ENCODE results near the gene LDLRAD4.

The LDLRAD4 gene

GRCh38 chr18:13429016-13429415 is 210.5 kb downstream of the LDLRAD4 start:
- H3K4me3 ChIP-seq (ENCODE audit: low read depth, low read length): no peak overlapping the region
- TF ChIP-seq CTCF (IDR thresholded peaks at IDR 0.05; ENCODE audit: low read depth, low read length): no peak

- H3K4me3 ChIP-seq (ENCODE audit: low read depth, low read length): no peak overlapping the region
- no peak for TF ChIP-seq CTCF (IDR thresholded peaks at IDR 0.05; ENCODE audit: low read depth, low read length)
Measured at GRCh38 chr18:13429884-13430510, 211.4 kb downstream of the LDLRAD4 start.

GRCh38 chr18:13430663-13431062 is 212.1 kb downstream of the LDLRAD4 start:
- no peak for TF ChIP-seq CTCF (IDR thresholded peaks at IDR 0.05; ENCODE audit: low read depth, low read length)

GRCh38 chr18:13431886-13432285 is 213.3 kb downstream of the LDLRAD4 start:
- no peak for TF ChIP-seq CTCF (IDR thresholded peaks at IDR 0.05; ENCODE audit: low read depth, low read length)

More at GRCh38 chr18:13430663-13431062, 212.1 kb downstream of the LDLRAD4 start:
- H3K4me3 ChIP-seq (ENCODE audit: low read depth, low read length): no peak overlapping the region

GRCh38 chr18:13433125-13433524 is 214.6 kb downstream of the LDLRAD4 start:
- no peak overlapping the region for H3K4me3 ChIP-seq (ENCODE audit: low read depth, low read length)
- TF ChIP-seq CTCF (IDR thresholded peaks at IDR 0.05; ENCODE audit: low read depth, low read length): no peak

More at GRCh38 chr18:13431886-13432285, 213.3 kb downstream of the LDLRAD4 start:
- no peak overlapping the region for H3K4me3 ChIP-seq (ENCODE audit: low read depth, low read length)

- no peak for TF ChIP-seq CTCF (IDR thresholded peaks at IDR 0.05; ENCODE audit: low read depth, low read length)
- no peak overlapping the region for H3K4me3 ChIP-seq (ENCODE audit: low read depth, low read length)
Measured at GRCh38 chr18:13433685-13434084, 215.1 kb downstream of the LDLRAD4 start.

GRCh38 chr18:13434854-13435253 is 216.3 kb downstream of the LDLRAD4 start:
- no peak for TF ChIP-seq CTCF (IDR thresholded peaks at IDR 0.05; ENCODE audit: low read depth, low read length)
- H3K4me3 ChIP-seq (ENCODE audit: low read depth, low read length): no peak overlapping the region
